ENCODE data around the gene COQ2. TPM values are rescaled to one million over a fixed set of nuclear protein-coding genes. Genes with fewer than 3 reads are reported as not detected.

Gene COQ2, protein sequence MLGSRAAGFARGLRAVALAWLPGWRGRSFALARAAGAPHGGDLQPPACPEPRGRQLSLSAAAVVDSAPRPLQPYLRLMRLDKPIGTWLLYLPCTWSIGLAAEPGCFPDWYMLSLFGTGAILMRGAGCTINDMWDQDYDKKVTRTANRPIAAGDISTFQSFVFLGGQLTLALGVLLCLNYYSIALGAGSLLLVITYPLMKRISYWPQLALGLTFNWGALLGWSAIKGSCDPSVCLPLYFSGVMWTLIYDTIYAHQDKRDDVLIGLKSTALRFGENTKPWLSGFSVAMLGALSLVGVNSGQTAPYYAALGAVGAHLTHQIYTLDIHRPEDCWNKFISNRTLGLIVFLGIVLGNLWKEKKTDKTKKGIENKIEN
- total RNA-seq (2022; extraction: Qiagen RNA extraction; ENCODE audit: low read depth) = 18.0 to 21.4 TPM (median 20.9 TPM) in 5 replicates

DNA sequence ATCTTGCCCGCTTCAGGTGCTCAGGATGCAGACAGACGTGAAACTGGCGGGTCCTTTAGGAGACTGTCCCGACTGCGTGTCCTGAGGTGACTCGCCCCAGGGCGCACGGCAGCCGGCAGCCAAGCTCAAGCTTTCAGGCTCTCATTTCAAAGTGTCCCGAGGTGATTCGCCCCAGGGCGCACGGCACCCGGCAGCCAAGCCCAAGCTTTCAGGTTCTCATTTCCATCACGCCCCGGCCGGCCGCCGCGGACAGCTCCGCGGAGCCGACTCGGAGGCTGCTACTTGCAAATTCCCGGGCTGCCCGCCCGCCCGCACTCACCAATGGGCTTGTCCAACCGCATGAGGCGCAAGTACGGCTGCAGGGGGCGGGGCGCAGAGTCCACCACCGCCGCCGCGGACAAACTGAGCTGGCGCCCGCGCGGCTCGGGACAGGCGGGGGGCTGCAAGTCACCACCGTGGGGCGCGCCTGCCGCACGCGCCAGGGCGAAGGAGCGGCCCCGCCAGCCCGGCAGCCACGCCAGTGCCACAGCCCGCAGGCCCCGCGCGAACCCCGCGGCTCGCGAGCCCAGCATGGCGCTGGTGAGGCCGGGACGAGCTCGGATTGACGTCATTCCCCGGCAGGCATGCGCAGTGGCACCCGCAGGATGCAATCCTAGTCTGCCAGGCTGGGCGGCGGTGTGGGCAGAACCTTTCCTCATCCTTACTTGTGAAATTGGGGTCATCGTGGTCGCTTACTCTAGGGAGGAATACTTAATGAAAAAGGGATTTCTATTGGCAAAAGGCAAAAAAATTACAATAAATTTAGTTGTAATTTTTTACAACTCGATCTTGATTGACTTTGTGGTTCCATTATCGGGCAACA lies at the start of gene COQ2:
TSS of gene COQ2 (minus strand) at position 606 of the 862 bp plus-strand sequence. CDS start at position 572, 34 bp downstream.

Other genes starting within 250 kb of the COQ2 start
- gene COPS4, start 249.6 kb downstream of the COQ2 start, total RNA-seq (2022; extraction: Qiagen RNA extraction; ENCODE audit: low read depth) = 23.0 to 44.3 TPM (median 24.5 TPM) in 5 replicates
- 0.78 to 1.6 TPM (median 1.2 TPM) in 4 of 5 replicates, not detected in the other for gene PLAC8, start 170.1 kb downstream of the COQ2 start, total RNA-seq (2022; extraction: Qiagen RNA extraction; ENCODE audit: low read depth)
- gene HPSE, start 50.0 kb upstream of the COQ2 start, total RNA-seq (2022; extraction: Qiagen RNA extraction; ENCODE audit: low read depth) = 1.1 to 2.2 TPM (median 1.3 TPM) in 5 replicates
- 3.3 to 5.6 TPM (median 4.3 TPM) in 5 replicates for gene HELQ, start 171.0 kb upstream of the COQ2 start, total RNA-seq (2022; extraction: Qiagen RNA extraction; ENCODE audit: low read depth)
- gene MRPS18C, start 171.3 kb upstream of the COQ2 start, total RNA-seq (2022; extraction: Qiagen RNA extraction; ENCODE audit: low read depth) = 40.6 to 72.1 TPM (median 46.9 TPM) in 5 replicates
- 3.4 to 7.8 TPM (median 6.5 TPM) in 5 replicates for gene ABRAXAS1, start 200.3 kb upstream of the COQ2 start, total RNA-seq (2022; extraction: Qiagen RNA extraction; ENCODE audit: low read depth)